ENCODE results near the gene GPR17.

Gene GPR17

GRCh38 chr2:127676906-127677305 is 31.0 kb downstream of the GPR17 start:
- no peak overlapping the region for H4K12ac ChIP-seq (ENCODE audit: low read depth, low read length)
- H3K27ac ChIP-seq (ENCODE audit: low read depth, low read length) = no peak overlapping the region
- H3K9ac ChIP-seq (ENCODE audit: low read length) = no peak overlapping the region
- H3K4ac ChIP-seq (ENCODE audit: low read depth, low read length) = no peak overlapping the region
- no peak overlapping the region for H4K8ac ChIP-seq (ENCODE audit: low read depth, low read length)
- WGBS (ENCODE audit: extremely low coverage, insufficient coverage, insufficient read length) = no CpG with 5 or more reads among the region's 2 CpGs
- no peak overlapping the region for H2BK5ac ChIP-seq (ENCODE audit: low read depth, low read length, poor library complexity)
- H3K23ac ChIP-seq (ENCODE audit: low read length) = no peak overlapping the region
- H2BK120ac ChIP-seq (ENCODE audit: insufficient read depth, low read length, poor library complexity) = no peak overlapping the region
- H3K27me3 ChIP-seq (ENCODE audit: insufficient read depth, low read length) = peaks cover 4% of the 10 kb centered on the region
- H3K4me2 ChIP-seq (ENCODE audit: low read length) = no peak overlapping the region
- no peak overlapping the region for H3K14ac ChIP-seq (ENCODE audit: low read length)
- no peak overlapping the region for H2AK5ac ChIP-seq (ENCODE audit: low read length)
- H3K4me1 ChIP-seq (ENCODE audit: control insufficient read depth in 1 of 2, insufficient read depth in 2 of 2, low read length in 2 of 2) = peaks cover 6 to 8% of the 10 kb centered on the region in 2 experiments
- H3K79me1 ChIP-seq (ENCODE audit: low read length) = peaks cover 5% of the 10 kb centered on the region
- no peaks in the 10 kb centered on the region for H3K36me3 ChIP-seq (ENCODE audit: control insufficient read depth in 1 of 2, insufficient read depth in 2 of 2, low read length in 2 of 2)
- DNase-seq = no peak
- H3K79me2 ChIP-seq (ENCODE audit: control insufficient read depth, insufficient read depth, low read length, poor library complexity) = peaks cover 3% of the 10 kb centered on the region
- H4K91ac ChIP-seq (ENCODE audit: low read depth, low read length) = no peak overlapping the region
- no peak overlapping the region for H3K18ac ChIP-seq (ENCODE audit: low read length)
- no peak overlapping the region for H2AFZ ChIP-seq (ENCODE audit: insufficient read depth, low read length, poor library complexity)
- no peak overlapping the region for H3K4me3 ChIP-seq (ENCODE audit: low read depth, low read length)
- H3K9me3 ChIP-seq (ENCODE audit: insufficient read depth, low read depth, low read length) = peaks cover 4% of the 10 kb centered on the region
- no peak overlapping the region for H2BK12ac ChIP-seq (ENCODE audit: low read length)

- no CpG with 5 or more reads among the region's 10 CpGs for WGBS (ENCODE audit: extremely low coverage, insufficient coverage, insufficient read length)
Measured at GRCh38 chr2:127678531-127678930, 32.6 kb downstream of the GPR17 start.

GRCh38 chr2:127678991-127679390 is 33.0 kb downstream of the GPR17 start:
- no peak overlapping the region for H3K23ac ChIP-seq (ENCODE audit: low read length)
- no peak overlapping the region for H3K18ac ChIP-seq (ENCODE audit: low read length)
- H4K91ac ChIP-seq (ENCODE audit: low read depth, low read length) = no peak overlapping the region
- H2AFZ ChIP-seq (ENCODE audit: insufficient read depth, low read length, poor library complexity) = no peak overlapping the region
- H3K4me2 ChIP-seq (ENCODE audit: low read length) = no peak overlapping the region
- peaks cover 5% of the 10 kb centered on the region for H3K9me3 ChIP-seq (ENCODE audit: insufficient read depth, low read depth, low read length)
- peaks cover 3% of the 10 kb centered on the region for H3K79me2 ChIP-seq (ENCODE audit: control insufficient read depth, insufficient read depth, low read length, poor library complexity)
- no peak overlapping the region for H4K12ac ChIP-seq (ENCODE audit: low read depth, low read length)
- DNase-seq = no peak
- H3K9ac ChIP-seq (ENCODE audit: low read length) = no peak overlapping the region
- peaks cover 5% of the 10 kb centered on the region for H3K79me1 ChIP-seq (ENCODE audit: low read length)
- H3K4me3 ChIP-seq (ENCODE audit: low read depth, low read length) = peak overlapping the region; percentile 1
- no peak overlapping the region for H3K4ac ChIP-seq (ENCODE audit: low read depth, low read length)
- H2BK12ac ChIP-seq (ENCODE audit: low read length) = no peak overlapping the region
- no peak overlapping the region for H4K8ac ChIP-seq (ENCODE audit: low read depth, low read length)
- H3K27me3 ChIP-seq (ENCODE audit: insufficient read depth, low read length) = peaks cover 4% of the 10 kb centered on the region
- H3K36me3 ChIP-seq (ENCODE audit: control insufficient read depth in 1 of 2, insufficient read depth in 2 of 2, low read length in 2 of 2) = no peaks in the 10 kb centered on the region
- no peak overlapping the region for H2BK120ac ChIP-seq (ENCODE audit: insufficient read depth, low read length, poor library complexity)
- no peak overlapping the region for H3K14ac ChIP-seq (ENCODE audit: low read length)
- H2BK5ac ChIP-seq (ENCODE audit: low read depth, low read length, poor library complexity) = no peak overlapping the region
- no peak overlapping the region for H2AK5ac ChIP-seq (ENCODE audit: low read length)
- no CpG with 5 or more reads among the region's 6 CpGs for WGBS (ENCODE audit: extremely low coverage, insufficient coverage, insufficient read length)
- no peak overlapping the region for H3K27ac ChIP-seq (ENCODE audit: low read depth, low read length)
- peaks cover 6 to 10% of the 10 kb centered on the region in 2 experiments for H3K4me1 ChIP-seq (ENCODE audit: control insufficient read depth in 1 of 2, insufficient read depth in 2 of 2, low read length in 2 of 2)

More at GRCh38 chr2:127678531-127678930, 32.6 kb downstream of the GPR17 start:
- Histone ChIP-seq H3K36me3 (ENCODE audit: control insufficient read depth in 1 of 2, insufficient read depth in 2 of 2, low read length in 2 of 2) (no peaks in the 10 kb centered on the region), H3K14ac (ENCODE audit: low read length) (no peak overlapping the region), H3K23ac (ENCODE audit: low read length) (no peak overlapping the region), H4K91ac (ENCODE audit: low read depth, low read length) (no peak overlapping the region), H3K4me1 (ENCODE audit: control insufficient read depth in 1 of 2, insufficient read depth in 2 of 2, low read length in 2 of 2) (peaks cover 6 to 8% of the 10 kb centered on the region in 2 experiments), H4K12ac (ENCODE audit: low read depth, low read length) (no peak overlapping the region), H2AFZ (ENCODE audit: insufficient read depth, low read length, poor library complexity) (no peak overlapping the region), H2BK12ac (ENCODE audit: low read length) (no peak overlapping the region), H3K4me3 (ENCODE audit: low read depth, low read length) (no peak overlapping the region), H3K9me3 (ENCODE audit: insufficient read depth, low read depth, low read length) (peaks cover 3% of the 10 kb centered on the region), H3K27me3 (ENCODE audit: insufficient read depth, low read length) (peaks cover 4% of the 10 kb centered on the region), H3K79me1 (ENCODE audit: low read length) (peaks cover 5% of the 10 kb centered on the region), H2AK5ac (ENCODE audit: low read length) (no peak overlapping the region), H3K4me2 (ENCODE audit: low read length) (no peak overlapping the region), H3K9ac (ENCODE audit: low read length) (no peak overlapping the region), H2BK120ac (ENCODE audit: insufficient read depth, low read length, poor library complexity) (no peak overlapping the region), H4K8ac (ENCODE audit: low read depth, low read length) (no peak overlapping the region), H3K18ac (ENCODE audit: low read length) (no peak overlapping the region), H3K4ac (ENCODE audit: low read depth, low read length) (no peak overlapping the region), H3K79me2 (ENCODE audit: control insufficient read depth, insufficient read depth, low read length, poor library complexity) (peaks cover 3% of the 10 kb centered on the region), H2BK5ac (ENCODE audit: low read depth, low read length, poor library complexity) (no peak overlapping the region), H3K27ac (ENCODE audit: low read depth, low read length) (no peak overlapping the region)
- DNase-seq = no peak

- Histone ChIP-seq H3K4me1 (ENCODE audit: control insufficient read depth in 1 of 2, insufficient read depth in 2 of 2, low read length in 2 of 2) (peaks cover 2 to 3% of the 10 kb centered on the region in 2 experiments), H3K9me3 (ENCODE audit: insufficient read depth, low read depth, low read length) (peaks cover 5% of the 10 kb centered on the region), H3K79me2 (ENCODE audit: control insufficient read depth, insufficient read depth, low read length, poor library complexity) (no peaks in the 10 kb centered on the region), H3K9ac (ENCODE audit: low read length) (no peak overlapping the region), H3K23ac (ENCODE audit: low read length) (no peak overlapping the region), H4K91ac (ENCODE audit: low read depth, low read length) (no peak overlapping the region), H3K79me1 (ENCODE audit: low read length) (peaks cover under 1% of the 10 kb centered on the region), H4K8ac (ENCODE audit: low read depth, low read length) (no peak overlapping the region), H3K36me3 (ENCODE audit: control insufficient read depth in 1 of 2, insufficient read depth in 2 of 2, low read length in 2 of 2) (no peaks in the 10 kb centered on the region), H3K27me3 (ENCODE audit: insufficient read depth, low read length) (peaks cover under 1% of the 10 kb centered on the region), H2BK5ac (ENCODE audit: low read depth, low read length, poor library complexity) (no peak overlapping the region), H3K14ac (ENCODE audit: low read length) (no peak overlapping the region), H2AFZ (ENCODE audit: insufficient read depth, low read length, poor library complexity) (no peak overlapping the region), H3K27ac (ENCODE audit: low read depth, low read length) (no peak overlapping the region), H2AK5ac (ENCODE audit: low read length) (no peak overlapping the region), H3K4ac (ENCODE audit: low read depth, low read length) (no peak overlapping the region), H4K12ac (ENCODE audit: low read depth, low read length) (no peak overlapping the region), H3K4me2 (ENCODE audit: low read length) (no peak overlapping the region), H3K18ac (ENCODE audit: low read length) (no peak overlapping the region), H2BK120ac (ENCODE audit: insufficient read depth, low read length, poor library complexity) (no peak overlapping the region), H3K4me3 (ENCODE audit: low read depth, low read length) (no peak overlapping the region), H2BK12ac (ENCODE audit: low read length) (no peak overlapping the region)
- no CpG with 5 or more reads among the region's 15 CpGs for WGBS (ENCODE audit: extremely low coverage, insufficient coverage, insufficient read length)
- no peak for DNase-seq
Measured at GRCh38 chr2:127679680-127680361, 33.9 kb downstream of the GPR17 start.

Data from trophoblast cell (in vitro differentiated cells and primary cell).